Measurements from ENCODE around the gene FAM98B.

Gene FAM98B

GRCh38 chr15:38460543-38460942, 6.6 kb downstream of the FAM98B start:
- no peak for DNase-seq
- intact Hi-C loops (cut with DNase I): no loop called here

DNA sequence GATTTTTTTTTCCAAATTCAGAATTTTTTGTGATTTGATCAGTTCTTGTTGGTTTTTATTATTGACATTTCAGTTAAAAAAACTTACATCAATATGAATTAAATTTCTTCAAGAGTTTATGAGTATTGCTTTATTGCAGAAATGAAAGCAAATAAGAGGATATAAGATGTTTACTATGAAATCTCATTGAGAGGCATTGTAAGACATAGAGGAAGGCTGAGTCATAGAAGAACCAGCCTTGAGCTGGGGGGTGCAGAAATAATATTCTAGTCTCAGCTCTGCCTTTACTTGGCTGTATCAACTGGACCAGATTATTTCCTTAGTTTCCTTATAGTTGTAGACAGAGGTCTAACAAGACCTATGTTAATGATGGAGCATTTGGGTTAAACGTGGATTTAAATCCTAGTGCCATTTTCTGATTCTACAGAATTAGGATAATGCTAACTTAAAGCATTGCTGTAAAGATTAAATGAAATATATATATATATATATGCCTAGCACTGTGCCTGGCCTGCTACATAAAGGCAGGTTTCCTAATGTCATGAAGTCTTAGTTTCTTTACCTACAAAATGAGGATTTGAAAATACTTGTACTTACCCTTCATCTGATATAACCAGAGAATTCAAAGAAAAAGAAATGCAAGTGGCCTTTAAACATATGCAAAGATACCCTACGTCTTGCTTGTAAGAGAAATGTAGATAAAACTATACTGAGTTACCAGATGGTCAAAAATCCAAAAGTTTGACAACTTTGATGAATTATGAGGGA, 7.3 kb downstream of the FAM98B start:
- no peak for DNase-seq
- intact Hi-C loops (cut with DNase I): no loop called here

- intact Hi-C loops (cut with DNase I): no loop called here
- no peak for DNase-seq
Measured at GRCh38 chr15:38463893-38464292, 10.0 kb downstream of the FAM98B start.

DNA sequence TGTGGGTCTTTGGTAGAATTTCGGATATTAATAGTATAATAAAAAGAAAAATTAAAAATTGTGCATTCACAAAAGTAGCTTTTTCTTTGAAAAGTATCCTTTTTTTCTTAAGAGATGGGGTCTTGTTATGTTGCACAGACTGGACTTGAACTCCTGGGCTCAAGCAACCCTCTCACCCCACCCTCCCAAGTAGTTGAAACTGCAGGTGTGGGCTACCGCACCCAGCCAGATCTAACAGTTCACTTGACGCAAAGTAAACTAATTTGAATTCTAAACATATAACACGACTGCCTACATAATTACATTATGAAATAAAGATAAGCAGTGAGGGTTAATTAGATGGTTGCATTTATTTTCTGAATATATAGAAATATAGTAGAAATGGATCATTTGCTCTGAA, 10.7 kb downstream of the FAM98B start:
- intact Hi-C loops (cut with DNase I): no loop called here
- no peak for DNase-seq

DNA sequence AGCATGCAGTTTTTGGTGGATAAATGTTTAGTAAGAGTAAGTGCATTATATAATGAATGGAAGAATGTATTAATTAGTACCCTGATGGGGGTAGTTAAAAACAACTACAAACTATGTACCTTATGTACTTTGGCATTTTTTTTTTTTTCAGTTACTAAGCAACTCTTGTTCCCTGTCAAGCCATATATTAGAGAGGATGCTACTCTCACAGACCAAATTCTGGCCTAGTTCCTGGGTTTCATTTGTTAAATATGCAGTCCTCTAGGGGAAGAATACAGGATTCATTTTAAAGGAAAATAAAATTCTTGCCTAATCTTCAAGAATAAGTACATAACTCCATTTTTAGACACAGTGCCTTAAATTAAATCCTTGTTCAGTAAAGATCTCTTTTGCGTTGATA, 16.9 kb downstream of the FAM98B start:
- intact Hi-C loops (cut with DNase I): loop anchor here (10.0 kb wide), 1 partner anchor 74 kb away; no protein-coding TSS in a partner anchor
- no peak for DNase-seq

- no peak for DNase-seq
- intact Hi-C loops (cut with DNase I): loop anchor here (10.0 kb wide), 1 partner anchor 73 kb away; no protein-coding TSS in a partner anchor
Measured at GRCh38 chr15:38471974-38472373, 18.0 kb downstream of the FAM98B start.

DNA sequence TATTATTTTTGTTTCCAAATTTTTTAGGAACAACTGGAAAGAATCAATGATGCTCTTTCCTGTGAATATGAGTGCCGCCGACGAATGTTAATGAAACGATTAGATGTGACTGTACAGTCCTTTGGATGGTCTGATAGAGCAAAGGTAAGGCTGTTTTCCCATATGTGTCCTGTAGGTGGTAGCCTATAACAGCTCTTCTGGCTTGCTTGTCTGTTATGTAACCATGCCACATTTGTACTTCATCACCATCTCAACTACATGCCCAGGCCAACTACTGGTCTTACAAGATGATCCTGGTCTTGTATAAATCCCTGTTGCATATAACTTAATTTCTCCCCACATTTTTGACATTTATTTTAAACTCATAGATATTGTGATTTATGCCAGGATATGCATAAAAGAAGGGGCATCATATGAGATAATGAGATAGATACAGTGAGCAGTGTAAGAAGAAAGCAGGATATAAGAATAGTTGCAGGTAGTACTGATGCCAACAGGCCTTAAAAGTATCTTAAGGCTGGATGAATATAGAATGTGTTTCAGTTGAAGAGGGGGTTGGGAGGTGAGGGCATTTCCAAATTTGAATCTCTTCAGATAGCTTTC, 20.3 kb downstream of the FAM98B start:
- intact Hi-C loops (cut with DNase I): loop anchor here (2.0 to 10.0 kb wide), 2 partner anchors 71 to 209 kb away; no protein-coding TSS in a partner anchor
- peak in 1 of 10 donors; percentile 14 for DNase-seq

- intact Hi-C loops (cut with DNase I): loop anchor here (2.0 to 10.0 kb wide), 2 partner anchors 69 to 207 kb away; no protein-coding TSS in a partner anchor
- no peak for DNase-seq
Measured at GRCh38 chr15:38475361-38475760, 21.4 kb downstream of the FAM98B start.

DNA sequence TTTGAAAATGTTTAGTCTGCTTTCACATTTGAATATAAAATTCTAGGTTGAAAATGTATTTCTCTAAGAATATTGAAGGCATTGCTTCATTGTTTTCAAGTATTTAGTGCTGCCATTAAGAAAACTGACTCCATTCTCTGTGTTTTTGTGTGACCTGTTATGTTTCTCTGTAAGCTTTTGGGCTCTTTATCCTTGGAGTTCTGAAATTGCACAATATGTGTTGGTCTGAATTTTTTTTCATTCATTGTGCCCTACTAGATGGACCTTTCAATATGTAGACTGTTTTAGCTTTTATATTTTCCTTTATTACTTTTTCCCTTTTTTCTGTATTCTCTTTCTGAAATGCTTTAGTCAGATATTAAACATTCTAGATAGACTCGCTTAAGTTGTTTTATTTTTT, 22.2 kb downstream of the FAM98B start:
- intact Hi-C loops (cut with DNase I): loop anchor here (10.0 kb wide), 1 partner anchor 69 kb away; no protein-coding TSS in a partner anchor
- no peak for DNase-seq

DNA sequence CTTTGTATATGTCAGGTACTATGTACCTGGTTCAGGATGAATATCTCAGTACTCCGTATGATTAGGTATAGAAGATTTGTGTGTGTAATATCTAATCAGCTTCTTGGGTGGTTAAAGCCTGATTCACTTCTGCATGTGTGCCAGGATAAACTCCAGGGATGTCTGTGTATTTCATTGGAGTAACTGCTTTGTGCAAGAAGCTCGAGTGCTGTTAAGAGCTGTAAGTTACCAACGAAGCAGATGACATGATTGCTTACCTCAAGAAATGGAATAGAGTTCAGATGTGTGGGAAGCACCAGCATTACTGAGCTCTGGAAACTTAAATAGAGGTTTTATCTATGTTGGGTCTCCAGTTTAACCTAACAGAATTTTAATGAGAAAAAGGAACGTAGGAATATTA, 23.7 kb downstream of the FAM98B start:
- intact Hi-C loops (cut with DNase I): loop anchor here (10.0 kb wide), 1 partner anchor 67 kb away; no protein-coding TSS in a partner anchor
- DNase-seq: no peak

DNA sequence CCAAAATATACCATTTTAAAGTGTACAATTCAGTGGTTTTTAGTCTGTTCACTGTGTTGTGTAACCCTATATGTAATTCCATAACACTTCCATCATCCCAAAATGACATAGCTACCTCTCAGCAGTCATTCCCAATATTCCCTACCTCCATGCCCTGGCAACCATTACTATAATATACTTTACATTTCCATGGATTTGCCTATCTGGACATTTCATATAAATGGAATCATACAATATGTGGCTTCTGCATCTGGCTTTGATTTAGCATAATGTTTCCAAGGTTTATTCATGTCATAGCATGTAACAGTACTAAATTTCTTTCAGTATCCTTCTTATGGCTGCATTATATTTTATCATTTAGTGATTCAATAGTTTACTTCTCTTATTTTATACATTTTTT, 25.3 kb downstream of the FAM98B start:
- DNase-seq: no peak
- intact Hi-C loops (cut with DNase I): loop anchor here (10.0 kb wide), 1 partner anchor 66 kb away; no protein-coding TSS in a partner anchor

DNA sequence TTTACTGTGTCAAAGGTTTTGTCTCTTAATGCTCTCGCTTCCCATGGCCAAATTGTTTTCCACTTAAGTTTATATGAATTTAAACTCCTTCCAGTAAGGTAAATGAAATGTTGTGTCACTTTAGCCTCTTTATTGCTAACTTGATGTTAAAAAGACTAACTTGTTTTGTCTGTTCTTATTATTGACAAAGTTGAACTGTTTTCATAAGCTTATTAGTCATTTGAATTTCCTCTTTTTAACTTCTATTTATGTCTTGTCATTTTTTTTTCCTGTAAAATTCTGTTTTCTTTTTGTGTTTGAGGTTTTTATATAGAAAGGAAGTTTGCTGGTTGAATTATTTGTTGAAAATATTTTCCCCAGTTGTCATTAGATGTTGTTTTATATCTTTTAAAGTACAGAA, 25.8 kb downstream of the FAM98B start:
- DNase-seq: no peak
- intact Hi-C loops (cut with DNase I): loop anchor here (10.0 kb wide), 1 partner anchor 65 kb away; no protein-coding TSS in a partner anchor

GRCh38 chr15:38481113-38481512, 27.2 kb downstream of the FAM98B start:
- intact Hi-C loops (cut with DNase I): no loop called here
- DNase-seq: no peak

- DNase-seq: no peak
- intact Hi-C loops (cut with DNase I): no loop called here
Measured at GRCh38 chr15:38481761-38482160, 27.8 kb downstream of the FAM98B start.

- no peak for DNase-seq
- intact Hi-C loops (cut with DNase I): no loop called here
Measured at GRCh38 chr15:38482572-38482971, 28.6 kb downstream of the FAM98B start.

DNA sequence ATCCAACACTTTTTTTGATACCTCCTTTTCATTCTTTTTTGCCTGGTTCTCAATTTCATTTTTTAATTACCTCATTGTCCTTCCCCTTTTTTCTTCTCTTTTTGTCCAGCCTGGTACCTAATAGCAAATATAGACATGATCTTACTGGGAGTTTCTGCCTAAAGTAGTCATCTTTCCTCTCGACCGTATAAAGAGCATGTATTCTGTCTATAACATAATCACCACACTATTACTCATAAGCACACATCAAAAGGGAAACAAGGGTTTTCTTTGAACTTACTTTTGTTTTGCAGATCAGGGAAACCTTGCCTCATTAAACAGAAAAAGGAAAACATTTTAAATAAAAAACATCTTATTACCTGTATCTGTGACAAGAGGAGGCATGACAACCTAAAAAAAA, 33.0 kb downstream of the FAM98B start:
- intact Hi-C loops (cut with DNase I): no loop called here
- DNase-seq: no peak

- DNase-seq: no peak
- intact Hi-C loops (cut with DNase I): no loop called here
Measured at GRCh38 chr15:38487378-38487777, 33.5 kb downstream of the FAM98B start.

DNA sequence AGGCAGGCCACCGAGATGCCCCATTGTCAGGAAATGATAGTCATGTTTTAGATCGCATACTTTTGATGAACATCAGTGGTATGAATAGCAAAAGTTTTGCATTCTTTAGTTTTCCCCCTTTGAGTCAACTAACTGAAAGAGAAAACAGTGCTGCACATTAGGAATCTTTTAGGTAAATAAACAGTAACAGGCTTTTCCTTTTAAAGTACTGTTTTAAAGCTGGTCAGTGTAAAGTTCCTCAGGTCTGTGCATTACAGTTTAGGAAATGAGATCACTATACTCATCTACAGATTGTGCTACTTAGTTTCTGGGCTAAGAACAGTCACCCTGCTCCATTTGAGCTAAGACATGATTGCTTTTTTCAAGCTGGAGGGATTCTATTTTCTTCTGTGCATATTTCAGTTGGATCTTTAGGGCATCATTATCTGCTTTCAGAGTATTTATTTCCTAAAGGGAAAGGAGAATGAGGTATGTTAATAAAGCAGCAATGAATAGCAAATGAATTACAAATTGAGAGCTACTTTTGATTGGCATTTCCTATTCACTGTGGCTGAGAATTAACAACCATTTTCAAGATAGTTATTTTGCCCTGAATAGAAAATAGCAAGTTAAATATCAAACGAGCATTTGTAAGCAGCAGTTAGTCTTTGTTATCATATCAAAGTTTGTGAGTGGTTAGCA, 36.5 kb downstream of the FAM98B start:
- intact Hi-C loops (cut with DNase I): no loop called here
- no peak for DNase-seq

DNA sequence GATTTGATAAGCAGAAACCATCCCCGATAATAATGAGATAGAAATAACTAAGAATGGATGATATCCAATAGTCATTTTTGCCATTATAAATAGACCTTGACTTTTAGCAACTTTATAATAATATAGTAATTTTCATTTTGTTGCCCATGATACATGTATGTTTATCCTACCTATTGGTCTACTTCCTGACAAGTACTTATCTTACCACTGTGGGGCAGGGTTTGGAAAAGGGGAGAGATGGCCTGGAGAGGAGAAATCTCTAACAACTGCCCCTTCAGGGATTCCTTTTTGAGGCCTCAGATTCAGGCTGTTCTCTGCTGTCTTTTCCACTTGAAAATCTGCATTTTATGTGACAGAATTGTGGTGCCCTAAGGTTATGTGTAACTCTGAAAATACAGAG, 42.2 kb downstream of the FAM98B start:
- intact Hi-C loops (cut with DNase I): no loop called here

GRCh38 chr15:38499651-38500050, 45.7 kb downstream of the FAM98B start:
- intact Hi-C loops (cut with DNase I): no loop called here
- DNase-seq: no peak

More for the DNA sequence above, 42.2 kb downstream of the FAM98B start:
- no peak for DNase-seq

GRCh38 chr15:38503496-38503895, 49.6 kb downstream of the FAM98B start:
- DNase-seq: no peak
- intact Hi-C loops (cut with DNase I): no loop called here

All from posterior cingulate gyrus (tissue), 11 donors.